ENCODE measurements around the gene ADD3. TPM values are rescaled to one million over a fixed set of nuclear protein-coding genes. Genes with fewer than 3 reads are reported as not detected.

ADD3 gene
- total RNA-seq, 1 donor from 2014 or later = 57.4 TPM

DNA sequence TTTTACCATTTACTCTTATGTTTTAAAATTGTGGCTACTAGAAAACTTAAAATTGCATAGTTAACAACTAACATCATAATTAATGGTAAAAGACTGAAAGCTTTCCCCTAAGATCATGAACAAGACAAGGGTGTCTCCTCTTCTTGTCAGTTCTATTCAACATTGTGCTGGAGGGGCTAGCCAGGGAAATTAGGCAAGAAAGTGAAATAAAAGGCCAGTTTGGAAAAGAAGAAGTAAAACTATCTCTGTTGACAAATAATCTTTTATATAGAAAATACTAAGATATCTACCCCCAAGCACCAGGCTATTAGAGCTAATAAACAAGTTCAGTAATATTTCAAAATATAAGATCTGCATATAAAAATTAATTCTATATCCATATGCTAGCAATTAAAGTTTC lies 152.7 kb downstream of the ADD3 start:
- H3K36me3 ChIP-seq = no peaks in the 10 kb centered on the region
- H3K4me1 ChIP-seq = no peaks in the 10 kb centered on the region
- DNase-seq = no peak
- no peak overlapping the region for H3K27ac ChIP-seq
- TF ChIP-seq, protein P1, sequence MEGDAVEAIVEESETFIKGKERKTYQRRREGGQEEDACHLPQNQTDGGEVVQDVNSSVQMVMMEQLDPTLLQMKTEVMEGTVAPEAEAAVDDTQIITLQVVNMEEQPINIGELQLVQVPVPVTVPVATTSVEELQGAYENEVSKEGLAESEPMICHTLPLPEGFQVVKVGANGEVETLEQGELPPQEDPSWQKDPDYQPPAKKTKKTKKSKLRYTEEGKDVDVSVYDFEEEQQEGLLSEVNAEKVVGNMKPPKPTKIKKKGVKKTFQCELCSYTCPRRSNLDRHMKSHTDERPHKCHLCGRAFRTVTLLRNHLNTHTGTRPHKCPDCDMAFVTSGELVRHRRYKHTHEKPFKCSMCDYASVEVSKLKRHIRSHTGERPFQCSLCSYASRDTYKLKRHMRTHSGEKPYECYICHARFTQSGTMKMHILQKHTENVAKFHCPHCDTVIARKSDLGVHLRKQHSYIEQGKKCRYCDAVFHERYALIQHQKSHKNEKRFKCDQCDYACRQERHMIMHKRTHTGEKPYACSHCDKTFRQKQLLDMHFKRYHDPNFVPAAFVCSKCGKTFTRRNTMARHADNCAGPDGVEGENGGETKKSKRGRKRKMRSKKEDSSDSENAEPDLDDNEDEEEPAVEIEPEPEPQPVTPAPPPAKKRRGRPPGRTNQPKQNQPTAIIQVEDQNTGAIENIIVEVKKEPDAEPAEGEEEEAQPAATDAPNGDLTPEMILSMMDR (IDR thresholded peaks at IDR 0.05) = no peak
- H3K9me3 ChIP-seq = no peaks in the 10 kb centered on the region
- no peak for ATAC-seq
- no peak overlapping the region for H3K4me3 ChIP-seq
- H3K27me3 ChIP-seq = no peaks in the 10 kb centered on the region
- intact Hi-C loops (cut with DNase I) = no loop called here

DNA sequence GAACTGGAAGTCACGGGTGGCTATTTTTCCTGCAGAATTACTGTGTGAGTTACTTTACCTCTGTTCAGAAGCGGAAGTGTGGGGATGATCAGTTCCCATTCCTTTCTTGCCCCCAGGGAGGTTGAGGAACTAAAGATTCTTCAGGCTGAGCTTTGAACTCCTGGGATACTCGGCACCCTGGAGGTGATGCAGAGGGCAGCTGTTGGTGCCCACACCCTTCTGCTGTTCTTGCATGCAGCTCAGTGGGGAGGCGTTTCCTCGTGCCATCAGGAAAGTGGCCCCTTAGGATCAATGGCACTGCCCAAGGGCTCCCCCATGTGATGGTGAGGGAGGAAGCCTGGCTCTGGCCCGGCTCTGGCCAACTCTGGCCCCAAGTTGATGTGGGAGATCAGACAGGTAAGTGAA lies 155.0 kb downstream of the ADD3 start:
- Histone ChIP-seq H3K36me3 (no peaks in the 10 kb centered on the region), H3K27ac (no peak overlapping the region), H3K9me3 (no peaks in the 10 kb centered on the region), H3K27me3 (peaks cover 14% of the 10 kb centered on the region), H3K4me3 (no peak overlapping the region), H3K4me1 (no peaks in the 10 kb centered on the region)
- TF ChIP-seq, protein P1 (IDR thresholded peaks at IDR 0.05) = no peak
- DNase-seq (no peak), ATAC-seq (peak; percentile 55)
- intact Hi-C loops (cut with DNase I) = no loop called here

DNA sequence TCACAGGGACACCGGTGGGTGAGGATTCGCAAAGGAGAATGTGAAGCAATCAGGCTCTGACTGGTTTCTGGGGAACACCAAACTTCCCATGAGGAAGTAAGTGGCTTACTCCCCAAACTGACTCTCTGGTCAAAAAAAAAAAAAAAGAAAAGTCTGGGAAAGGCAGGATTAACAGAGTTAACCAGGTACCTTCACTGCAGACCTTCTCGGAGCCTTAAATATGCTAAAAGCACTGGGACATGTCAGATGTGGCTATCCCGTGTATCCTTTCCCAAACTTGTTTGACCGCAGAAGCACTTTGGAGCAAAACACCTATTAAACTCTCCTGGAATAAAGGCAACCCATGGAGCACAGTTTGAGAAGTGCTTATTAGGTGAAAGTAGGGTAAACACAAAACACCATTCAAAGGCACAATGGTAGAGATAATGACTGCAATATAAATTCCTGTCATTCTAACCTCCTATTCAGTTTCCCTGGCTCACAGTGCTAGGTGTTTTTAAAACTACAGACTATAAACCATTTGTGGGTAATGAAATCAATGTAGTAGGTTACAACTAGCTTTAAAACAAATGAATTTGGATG lies 155.5 kb downstream of the ADD3 start:
- DNase-seq = no peak
- intact Hi-C loops (cut with DNase I) = no loop called here
- TF ChIP-seq, protein P1 (IDR thresholded peaks at IDR 0.05) = no peak
- Histone ChIP-seq H3K36me3 (no peaks in the 10 kb centered on the region), H3K27ac (no peak overlapping the region), H3K4me3 (no peak overlapping the region), H3K4me1 (no peaks in the 10 kb centered on the region), H3K27me3 (peaks cover 16% of the 10 kb centered on the region), H3K9me3 (no peaks in the 10 kb centered on the region)
- ATAC-seq = no peak

- Histone ChIP-seq H3K4me1 (no peaks in the 10 kb centered on the region), H3K27ac (no peak overlapping the region), H3K4me3 (no peak overlapping the region), H3K27me3 (peaks cover 22% of the 10 kb centered on the region), H3K9me3 (no peaks in the 10 kb centered on the region), H3K36me3 (no peaks in the 10 kb centered on the region)
- DNase-seq (no peak), ATAC-seq (no peak)
- TF ChIP-seq, protein P1 (IDR thresholded peaks at IDR 0.05) = no peak
- intact Hi-C loops (cut with DNase I) = no loop called here
Measured at GRCh38 chr10:110163841-110164240, 156.1 kb downstream of the ADD3 start.

GRCh38 chr10:110165239-110165638 lies 157.5 kb downstream of the ADD3 start:
- Histone ChIP-seq H3K27me3 (peaks cover 33% of the 10 kb centered on the region), H3K4me1 (no peaks in the 10 kb centered on the region), H3K27ac (no peak overlapping the region), H3K4me3 (no peak overlapping the region), H3K36me3 (no peaks in the 10 kb centered on the region), H3K9me3 (no peaks in the 10 kb centered on the region)
- intact Hi-C loops (cut with DNase I) = no loop called here
- DNase-seq (no peak), ATAC-seq (no peak)
- TF ChIP-seq, protein P1 (IDR thresholded peaks at IDR 0.05) = no peak

GRCh38 chr10:110167149-110167548 lies 159.4 kb downstream of the ADD3 start:
- H3K27ac ChIP-seq = no peak overlapping the region
- intact Hi-C loops (cut with DNase I) = no loop called here
- no peak overlapping the region for H3K4me3 ChIP-seq
- H3K36me3 ChIP-seq = no peaks in the 10 kb centered on the region
- DNase-seq (no peak), ATAC-seq (no peak)
- no peaks in the 10 kb centered on the region for H3K4me1 ChIP-seq
- no peaks in the 10 kb centered on the region for H3K9me3 ChIP-seq
- peaks cover 51% of the 10 kb centered on the region for H3K27me3 ChIP-seq
- TF ChIP-seq, protein P1 (IDR thresholded peaks at IDR 0.05) = no peak
